ENCODE results near the gene DYNLT4. TPM values are rescaled to one million over a fixed set of nuclear protein-coding genes. Genes with fewer than 3 reads are reported as not detected.
A peak's percentile ranks its signal among the peaks of the same experiment; 100 is the strongest.

The DYNLT4 gene
- total and polyA plus RNA-seq, 2 of the 13 experiments (the other 11 are each of a cell fraction or from before 2014, with no cell fraction given), result 0.77 TPM; not detected in 1

DNA sequence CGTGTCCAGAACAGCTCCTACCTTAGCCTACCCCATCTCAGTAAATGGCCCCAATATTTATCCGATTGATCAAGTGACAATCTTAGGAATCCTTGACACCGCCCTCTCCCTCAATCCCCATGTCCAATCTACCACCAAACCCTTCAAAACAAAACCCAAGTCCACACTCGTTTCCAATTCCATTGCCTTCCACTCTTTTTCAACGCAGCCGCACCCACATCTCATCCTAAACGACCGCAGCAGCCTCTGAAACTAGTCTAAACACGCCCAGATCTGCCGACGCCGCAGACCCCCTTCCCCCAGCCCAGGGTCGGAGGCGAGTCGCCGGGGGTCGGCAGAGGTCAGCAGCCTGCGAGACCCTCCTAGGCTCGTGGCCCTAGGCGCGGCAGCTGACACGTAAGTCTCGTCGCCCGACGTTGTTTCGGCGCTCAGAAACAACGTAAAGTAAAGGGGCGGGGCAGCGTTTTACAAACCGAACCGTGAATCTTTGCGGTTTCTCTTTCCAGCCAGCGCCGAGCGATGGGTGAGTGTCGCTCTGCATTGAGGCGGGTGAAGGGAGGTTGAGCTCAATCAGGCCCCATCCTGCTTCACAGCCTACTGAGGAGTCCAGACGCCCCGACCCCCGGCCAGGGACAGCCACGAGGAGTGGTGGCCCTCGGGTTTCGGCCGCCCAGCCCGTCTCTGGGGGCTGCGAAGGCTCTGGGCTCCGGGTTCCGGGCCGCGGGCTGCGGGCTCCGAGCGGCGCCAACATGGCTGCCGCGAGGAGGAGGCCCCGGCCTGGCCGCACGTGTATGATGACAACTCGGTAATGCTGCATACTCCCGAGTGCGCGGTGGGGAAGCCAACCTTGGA, 31.8 kb downstream of the DYNLT4 start, which contains the start of gene RPS8 (continued):
- TF ChIP-seq ZBTB7A (CRISPR knock-in tag; IDR thresholded peaks at IDR 0.05), result peak; percentile 100
- TF ChIP-seq ZNF207 (IDR thresholded peaks at IDR 0.05; ENCODE audit: borderline replicate concordance), result no peak
- peak in 1 of 2 experiments; percentile 93; a peak in 1 of 4 replicates for TF ChIP-seq KLF16 (CRISPR knock-in tag; IDR thresholded peaks at IDR 0.05)
- TF ChIP-seq, protein P1, sequence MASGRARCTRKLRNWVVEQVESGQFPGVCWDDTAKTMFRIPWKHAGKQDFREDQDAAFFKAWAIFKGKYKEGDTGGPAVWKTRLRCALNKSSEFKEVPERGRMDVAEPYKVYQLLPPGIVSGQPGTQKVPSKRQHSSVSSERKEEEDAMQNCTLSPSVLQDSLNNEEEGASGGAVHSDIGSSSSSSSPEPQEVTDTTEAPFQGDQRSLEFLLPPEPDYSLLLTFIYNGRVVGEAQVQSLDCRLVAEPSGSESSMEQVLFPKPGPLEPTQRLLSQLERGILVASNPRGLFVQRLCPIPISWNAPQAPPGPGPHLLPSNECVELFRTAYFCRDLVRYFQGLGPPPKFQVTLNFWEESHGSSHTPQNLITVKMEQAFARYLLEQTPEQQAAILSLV (CRISPR knock-in tag; IDR thresholded peaks at IDR 0.05; ENCODE audit: borderline replicate concordance), result peak; percentile 61; the same call in 1 of the 2 replicates
- 0 out of 2 replicates have a peak, but pooled peaks have one; percentile 66 for TF ChIP-seq ZNF841 (CRISPR knock-in tag; IDR thresholded peaks at IDR 0.05; ENCODE audit: borderline replicate concordance)
- TF ChIP-seq ZFP36 (IDR thresholded peaks at IDR 0.05; ENCODE audit: borderline replicate concordance, low read depth, low read length, partially characterized antibody), result no peak
- peak; percentile 88 for TF ChIP-seq ZNF234 (CRISPR knock-in tag; conservative IDR thresholded peaks at IDR 0.05)
- TF ChIP-seq, protein P2, sequence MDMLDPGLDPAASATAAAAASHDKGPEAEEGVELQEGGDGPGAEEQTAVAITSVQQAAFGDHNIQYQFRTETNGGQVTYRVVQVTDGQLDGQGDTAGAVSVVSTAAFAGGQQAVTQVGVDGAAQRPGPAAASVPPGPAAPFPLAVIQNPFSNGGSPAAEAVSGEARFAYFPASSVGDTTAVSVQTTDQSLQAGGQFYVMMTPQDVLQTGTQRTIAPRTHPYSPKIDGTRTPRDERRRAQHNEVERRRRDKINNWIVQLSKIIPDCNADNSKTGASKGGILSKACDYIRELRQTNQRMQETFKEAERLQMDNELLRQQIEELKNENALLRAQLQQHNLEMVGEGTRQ (IDR thresholded peaks at IDR 0.05; ENCODE audit: low read depth, low read length), result no peak
- TF ChIP-seq, protein P2 (CRISPR knock-in tag; IDR thresholded peaks at IDR 0.05; ENCODE audit: borderline replicate concordance), result 0 out of 2 replicates have a peak, but pooled peaks have one; percentile 15
- peak; percentile 41; the same call in 1 of the 2 replicates for TF ChIP-seq KDM3A (CRISPR knock-in tag; IDR thresholded peaks at IDR 0.05; ENCODE audit: low read depth)
- TF ChIP-seq SSRP1 (CRISPR knock-in tag; IDR thresholded peaks at IDR 0.05), result no peak
- no peak for TF ChIP-seq ZNF180 (CRISPR knock-in tag; IDR thresholded peaks at IDR 0.05; ENCODE audit: borderline replicate concordance, low read depth)
- TF ChIP-seq ZNF235 (CRISPR knock-in tag; IDR thresholded peaks at IDR 0.05; ENCODE audit: borderline replicate concordance), result no peak
- TF ChIP-seq ZNF263 (CRISPR knock-in tag; IDR thresholded peaks at IDR 0.05), result no peak
- no peak; the same call in 1 of the 2 replicates for TF ChIP-seq SAFB2 (CRISPR knock-in tag; IDR thresholded peaks at IDR 0.05; ENCODE audit: borderline replicate concordance, low read depth)
- TF ChIP-seq ZKSCAN1 (IDR thresholded peaks at IDR 0.05; ENCODE audit: low read length), result peak; percentile 45; the same call in 1 of the 2 replicates
- peak; percentile 91; the same call in 1 of the 2 replicates for TF ChIP-seq EED (CRISPR knock-in tag; IDR thresholded peaks at IDR 0.05)
- TF ChIP-seq, protein P3, sequence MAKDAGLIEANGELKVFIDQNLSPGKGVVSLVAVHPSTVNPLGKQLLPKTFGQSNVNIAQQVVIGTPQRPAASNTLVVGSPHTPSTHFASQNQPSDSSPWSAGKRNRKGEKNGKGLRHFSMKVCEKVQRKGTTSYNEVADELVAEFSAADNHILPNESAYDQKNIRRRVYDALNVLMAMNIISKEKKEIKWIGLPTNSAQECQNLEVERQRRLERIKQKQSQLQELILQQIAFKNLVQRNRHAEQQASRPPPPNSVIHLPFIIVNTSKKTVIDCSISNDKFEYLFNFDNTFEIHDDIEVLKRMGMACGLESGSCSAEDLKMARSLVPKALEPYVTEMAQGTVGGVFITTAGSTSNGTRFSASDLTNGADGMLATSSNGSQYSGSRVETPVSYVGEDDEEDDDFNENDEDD (CRISPR knock-in tag; IDR thresholded peaks at IDR 0.05; ENCODE audit: borderline replicate concordance), result peak; percentile 49; the same call in 1 of the 2 replicates
- TF ChIP-seq NR0B2 (CRISPR knock-in tag; IDR thresholded peaks at IDR 0.05), result 0 out of 2 replicates have a peak, but pooled peaks have one; percentile 22
- TF ChIP-seq ZNF10 (CRISPR knock-in tag; IDR thresholded peaks at IDR 0.05; ENCODE audit: borderline replicate concordance, low read depth), result no peak
